ENCODE data around the gene RNF130. TPM values are rescaled to one million over a fixed set of nuclear protein-coding genes. Genes with fewer than 3 reads are reported as not detected.
A peak's percentile ranks its signal among the peaks of the same experiment; 100 is the strongest.

RNF130 gene
- total RNA-seq, 1 donor from 2014 or later = 45.9 TPM

DNA sequence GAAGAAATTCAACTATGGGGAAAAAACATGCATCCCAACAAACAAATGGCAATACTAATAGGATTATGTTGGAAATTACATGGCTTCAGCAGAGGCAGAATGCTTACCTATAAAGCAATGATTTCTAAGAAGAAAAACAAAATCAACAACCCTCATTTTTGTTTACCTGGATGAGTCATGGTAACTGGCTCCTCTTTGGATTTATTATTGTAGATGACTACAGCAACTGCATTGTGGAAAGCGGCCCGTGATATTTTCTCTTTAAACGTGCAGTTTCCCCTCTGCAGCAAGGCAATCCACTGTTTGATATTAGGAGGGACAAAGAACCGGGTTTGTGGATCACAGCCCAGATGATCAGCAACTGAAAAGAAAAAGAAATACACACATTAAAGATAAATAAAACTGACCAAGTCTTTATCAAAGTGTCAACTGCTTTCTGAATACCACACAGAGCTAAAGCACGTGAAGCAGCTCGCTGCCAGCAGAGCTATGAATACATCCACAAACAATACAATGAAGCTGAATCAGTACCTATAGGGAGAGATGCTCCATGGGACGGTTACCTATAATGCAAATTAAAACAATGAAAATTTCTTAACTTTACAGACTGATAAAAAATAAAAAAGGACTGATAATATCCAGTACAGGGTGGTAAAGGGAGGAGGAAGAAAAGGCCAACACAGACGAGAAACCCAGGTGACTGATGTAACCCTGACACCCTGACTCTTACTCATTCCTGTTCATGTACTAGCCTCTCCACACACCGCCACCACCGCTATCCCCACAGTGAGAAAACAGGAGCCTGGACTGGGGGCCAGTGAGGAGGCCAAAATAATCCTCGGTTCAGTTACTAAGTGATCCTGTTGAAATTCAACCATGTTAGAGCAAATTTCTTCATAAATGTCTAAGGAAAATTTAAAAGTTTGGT is 31.0 kb downstream of the RNF130 start:
- no peaks in the 10 kb centered on the region for H3K27me3 ChIP-seq (ENCODE audit: low read depth)
- no peak overlapping the region for H3K27ac ChIP-seq (replicated peaks)
- peaks cover 44% of the 10 kb centered on the region for H3K36me3 ChIP-seq
- no peak for DNase-seq
- no peak overlapping the region for H3K4me3 ChIP-seq
- no peaks in the 10 kb centered on the region for H3K4me1 ChIP-seq
- intact Hi-C loops (cut with micrococcal nuclease) = no loop called here
- TF ChIP-seq, protein P1, sequence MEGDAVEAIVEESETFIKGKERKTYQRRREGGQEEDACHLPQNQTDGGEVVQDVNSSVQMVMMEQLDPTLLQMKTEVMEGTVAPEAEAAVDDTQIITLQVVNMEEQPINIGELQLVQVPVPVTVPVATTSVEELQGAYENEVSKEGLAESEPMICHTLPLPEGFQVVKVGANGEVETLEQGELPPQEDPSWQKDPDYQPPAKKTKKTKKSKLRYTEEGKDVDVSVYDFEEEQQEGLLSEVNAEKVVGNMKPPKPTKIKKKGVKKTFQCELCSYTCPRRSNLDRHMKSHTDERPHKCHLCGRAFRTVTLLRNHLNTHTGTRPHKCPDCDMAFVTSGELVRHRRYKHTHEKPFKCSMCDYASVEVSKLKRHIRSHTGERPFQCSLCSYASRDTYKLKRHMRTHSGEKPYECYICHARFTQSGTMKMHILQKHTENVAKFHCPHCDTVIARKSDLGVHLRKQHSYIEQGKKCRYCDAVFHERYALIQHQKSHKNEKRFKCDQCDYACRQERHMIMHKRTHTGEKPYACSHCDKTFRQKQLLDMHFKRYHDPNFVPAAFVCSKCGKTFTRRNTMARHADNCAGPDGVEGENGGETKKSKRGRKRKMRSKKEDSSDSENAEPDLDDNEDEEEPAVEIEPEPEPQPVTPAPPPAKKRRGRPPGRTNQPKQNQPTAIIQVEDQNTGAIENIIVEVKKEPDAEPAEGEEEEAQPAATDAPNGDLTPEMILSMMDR (IDR thresholded peaks at IDR 0.05; ENCODE audit: borderline replicate concordance) = no peak
- peaks cover 13% of the 10 kb centered on the region for H3K9me3 ChIP-seq (replicated peaks)

DNA sequence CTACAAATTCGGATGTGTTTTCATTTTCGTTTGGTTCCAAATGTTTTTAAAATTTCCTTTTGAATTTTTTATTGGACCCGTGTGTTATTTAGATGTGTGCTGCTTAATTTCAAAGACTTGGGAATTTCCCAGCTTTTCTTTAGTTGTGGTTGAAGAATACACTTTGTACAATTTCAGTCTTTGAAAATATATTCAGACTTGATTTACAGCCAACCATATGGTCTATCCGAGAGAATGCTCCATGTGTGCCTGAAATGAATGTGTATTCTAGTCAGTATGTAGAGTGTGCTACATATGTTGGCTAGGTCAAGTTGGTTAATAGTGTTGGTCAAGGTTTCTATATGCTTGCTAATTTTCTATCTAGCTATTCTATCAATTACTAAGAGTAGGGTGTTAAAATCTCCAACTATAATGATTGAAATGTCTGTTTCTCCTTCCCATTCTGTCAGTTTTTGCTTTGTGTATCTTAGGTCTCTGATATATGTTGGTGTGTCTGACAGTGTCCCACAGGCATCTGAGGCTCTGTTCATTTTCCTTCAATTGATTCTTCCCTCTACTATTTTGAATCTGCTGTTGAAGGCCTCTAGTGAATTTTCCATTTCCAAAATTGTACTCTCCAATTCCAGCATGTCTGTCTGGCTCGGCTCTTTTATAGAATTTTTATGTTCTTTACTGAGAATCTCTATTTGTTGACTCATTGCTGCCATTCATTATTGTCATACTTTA is 36.2 kb downstream of the RNF130 start:
- DNase-seq = no peak
- H3K9me3 ChIP-seq (replicated peaks) = peaks cover 21% of the 10 kb centered on the region
- no peaks in the 10 kb centered on the region for H3K27me3 ChIP-seq (ENCODE audit: low read depth)
- intact Hi-C loops (cut with micrococcal nuclease) = no loop called here
- no peak overlapping the region for H3K27ac ChIP-seq (replicated peaks)
- H3K4me1 ChIP-seq = no peaks in the 10 kb centered on the region
- H3K4me3 ChIP-seq = no peak overlapping the region
- H3K36me3 ChIP-seq = peaks cover 69% of the 10 kb centered on the region
- TF ChIP-seq, protein P1 (IDR thresholded peaks at IDR 0.05; ENCODE audit: borderline replicate concordance) = no peak

DNA sequence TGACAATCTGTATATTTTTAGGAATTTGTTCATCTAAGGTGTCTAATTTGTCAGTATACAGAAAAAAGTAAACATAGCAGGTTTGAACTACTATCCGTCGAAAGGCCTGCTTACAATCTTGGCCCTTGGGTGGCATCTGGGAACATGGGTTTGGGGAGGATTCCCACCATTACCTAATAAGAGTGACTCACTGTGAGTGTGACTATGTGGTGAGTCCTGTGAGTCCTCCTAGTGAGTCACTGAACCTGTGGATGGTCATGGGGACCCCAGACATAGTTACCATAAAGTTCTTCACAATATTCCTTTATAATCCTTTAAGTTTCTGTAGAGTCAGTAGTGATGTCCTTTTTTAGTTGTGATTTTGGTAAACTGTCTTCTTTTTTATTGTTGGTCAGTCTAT is 37.0 kb downstream of the RNF130 start:
- DNase-seq = no peak
- H3K27ac ChIP-seq (replicated peaks) = no peak overlapping the region
- no peaks in the 10 kb centered on the region for H3K27me3 ChIP-seq (ENCODE audit: low read depth)
- H3K4me3 ChIP-seq = no peak overlapping the region
- TF ChIP-seq, protein P1 (IDR thresholded peaks at IDR 0.05; ENCODE audit: borderline replicate concordance) = no peak
- peaks cover 21% of the 10 kb centered on the region for H3K9me3 ChIP-seq (replicated peaks)
- H3K36me3 ChIP-seq = peaks cover 61% of the 10 kb centered on the region
- H3K4me1 ChIP-seq = no peaks in the 10 kb centered on the region
- intact Hi-C loops (cut with micrococcal nuclease) = no loop called here

DNA sequence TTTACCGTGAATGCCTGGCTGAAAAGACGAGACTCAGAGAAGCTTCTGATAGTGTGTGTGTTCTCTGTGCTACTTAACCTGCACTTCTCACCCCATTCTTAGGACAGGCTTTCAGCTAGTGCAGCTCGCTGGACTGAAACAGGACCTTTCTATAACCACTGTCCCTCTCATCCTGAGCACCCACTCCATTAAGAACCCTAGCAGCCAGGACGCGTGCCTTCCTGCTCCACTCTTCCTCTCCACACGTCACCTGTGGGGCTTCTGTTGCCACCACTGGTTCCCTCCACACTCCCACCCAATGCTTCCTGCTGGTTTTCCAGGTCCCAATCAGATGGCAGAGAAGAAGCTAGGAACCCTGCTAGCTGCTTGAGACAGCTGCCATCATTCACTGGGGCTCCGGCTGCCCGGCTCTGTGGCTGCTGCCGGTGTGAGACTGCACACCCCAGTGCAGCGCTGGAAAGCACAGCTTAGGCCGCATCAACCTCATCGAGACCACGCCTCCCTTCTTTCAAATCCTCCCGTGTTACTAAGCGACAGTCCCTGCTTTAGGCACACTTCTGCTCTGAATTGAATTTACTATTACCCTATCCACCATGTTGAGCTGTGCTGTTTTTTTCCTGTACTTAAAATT is 44.0 kb downstream of the RNF130 start:
- Histone ChIP-seq H3K27ac (replicated peaks) (peak overlapping the region; percentile 57), H3K36me3 (peaks cover 4% of the 10 kb centered on the region), H3K4me3 (no peak overlapping the region), H3K9me3 (replicated peaks) (no peaks in the 10 kb centered on the region), H3K27me3 (ENCODE audit: low read depth) (no peaks in the 10 kb centered on the region), H3K4me1 (peaks cover 27% of the 10 kb centered on the region)
- intact Hi-C loops (cut with micrococcal nuclease) = no loop called here
- TF ChIP-seq, protein P1 (IDR thresholded peaks at IDR 0.05; ENCODE audit: borderline replicate concordance) = no peak
- no peak for DNase-seq

DNA sequence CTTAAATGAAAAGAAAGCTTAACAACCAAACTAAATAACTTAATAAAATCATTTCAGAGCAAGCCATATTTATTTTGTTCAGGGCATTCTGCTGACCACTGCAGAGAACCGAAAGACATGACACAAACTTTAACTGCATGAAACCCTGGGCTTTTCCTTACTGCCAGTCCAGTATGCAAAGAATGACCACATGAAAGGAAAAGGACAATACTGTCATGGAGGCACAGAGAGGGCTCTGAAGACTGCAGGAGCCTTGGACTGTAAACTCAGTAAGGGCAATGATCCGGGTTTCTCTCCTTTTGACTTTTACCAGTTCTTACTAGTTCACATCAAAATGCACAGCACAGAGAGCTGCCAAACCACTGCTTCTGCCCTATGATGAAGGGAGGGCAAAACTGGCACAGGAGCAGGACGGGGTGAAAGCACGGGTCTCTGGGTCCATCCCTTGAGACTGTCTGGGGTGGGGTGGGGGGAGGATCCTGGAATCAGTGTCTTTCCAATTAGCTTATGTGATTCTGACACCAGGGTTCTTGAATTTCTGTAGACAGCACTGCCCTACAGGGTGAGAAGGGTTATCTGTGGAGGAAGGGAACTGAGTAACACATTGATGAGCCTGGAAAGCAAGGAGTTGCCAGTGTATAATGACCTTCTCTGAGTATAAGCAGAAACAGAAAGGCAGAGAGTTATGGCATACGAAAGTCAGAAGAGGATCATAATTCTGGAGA is 44.7 kb downstream of the RNF130 start:
- H3K36me3 ChIP-seq = peaks cover 4% of the 10 kb centered on the region
- H3K9me3 ChIP-seq (replicated peaks) = no peaks in the 10 kb centered on the region
- H3K27me3 ChIP-seq (ENCODE audit: low read depth) = no peaks in the 10 kb centered on the region
- intact Hi-C loops (cut with micrococcal nuclease) = no loop called here
- no peak for DNase-seq
- H3K4me1 ChIP-seq = peaks cover 27% of the 10 kb centered on the region
- H3K27ac ChIP-seq (replicated peaks) = peak overlapping the region; percentile 57
- TF ChIP-seq, protein P1 (IDR thresholded peaks at IDR 0.05; ENCODE audit: borderline replicate concordance) = no peak
- H3K4me3 ChIP-seq = no peak overlapping the region
